ENCODE results near the gene DNAJC8.

Gene DNAJC8

DNA sequence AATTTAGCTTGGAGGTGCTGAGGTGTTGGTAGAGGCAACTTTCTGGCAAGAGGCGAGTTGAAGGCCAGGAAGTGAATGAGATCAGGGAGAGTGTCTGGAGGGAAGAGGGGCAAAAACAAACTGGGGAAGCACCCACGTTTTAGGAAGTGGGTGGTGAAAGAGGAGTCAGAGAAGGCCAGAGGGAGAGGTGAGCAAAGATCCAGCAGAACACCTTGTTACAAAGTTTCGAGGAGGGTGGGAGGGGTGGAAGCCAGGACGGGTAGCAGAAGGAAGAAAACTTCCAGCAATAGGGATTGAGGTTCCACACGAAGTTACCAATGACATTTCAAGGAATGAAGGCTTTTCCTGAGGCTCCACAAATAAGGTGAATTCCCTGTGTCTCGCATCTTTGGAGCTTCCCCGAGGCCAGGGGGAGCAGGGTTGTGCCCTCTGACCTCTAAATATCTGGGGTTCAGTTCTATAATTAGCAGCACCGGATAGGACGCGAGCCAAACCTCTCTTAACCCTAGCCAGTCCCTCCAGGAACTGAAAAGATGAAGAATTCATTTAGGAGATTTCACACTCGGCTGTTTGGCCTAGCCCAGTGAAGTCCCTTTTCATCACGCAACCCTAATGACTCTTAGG is 25.9 kb upstream of the DNAJC8 start (continued):
- TF ChIP-seq ZNF366 (tag by site-specific recombination; conservative IDR thresholded peaks at IDR 0.05) (peak; percentile 48), ZNF670 (tag by site-specific recombination; IDR thresholded peaks at IDR 0.05; ENCODE audit: low read depth) (no peak), ZNF266 (tag by site-specific recombination; IDR thresholded peaks at IDR 0.05; ENCODE audit: low read depth) (no peak), ZFP41 (tag by site-specific recombination; IDR thresholded peaks at IDR 0.05; ENCODE audit: borderline replicate concordance) (no peak), ZSCAN30 (tag by site-specific recombination; IDR thresholded peaks at IDR 0.05) (0 out of 2 replicates have a peak, but pooled peaks have one; percentile 10), ZNF548 (tag by site-specific recombination; IDR thresholded peaks at IDR 0.05) (no peak), IKZF3 (tag by site-specific recombination; IDR thresholded peaks at IDR 0.05) (0 out of 2 replicates have a peak, but pooled peaks have one; percentile 29), ZNF114 (tag by site-specific recombination; IDR thresholded peaks at IDR 0.05) (no peak), ZBTB20 (tag by site-specific recombination; IDR thresholded peaks at IDR 0.05) (peak; percentile 47; the same call in 1 of the 2 replicates), ZNF335 (tag by site-specific recombination; conservative IDR thresholded peaks at IDR 0.05) (no peak), ZNF157 (tag by site-specific recombination; IDR thresholded peaks at IDR 0.05) (0 out of 2 replicates have a peak, but pooled peaks have one; percentile 10), GLIS2 (tag by site-specific recombination; IDR thresholded peaks at IDR 0.05) (no peak), EGR2 (tag by site-specific recombination; IDR thresholded peaks at IDR 0.05; ENCODE audit: low read depth) (peak; percentile 76), ZIC2 (tag by site-specific recombination; IDR thresholded peaks at IDR 0.05) (no peak), ZFHX2 (tag by site-specific recombination; conservative IDR thresholded peaks at IDR 0.05) (peak; percentile 90), KLF8 (tag by site-specific recombination; IDR thresholded peaks at IDR 0.05) (no peak), ZBTB17 (tag by site-specific recombination; IDR thresholded peaks at IDR 0.05) (peak; percentile 97), KLF9 (tag by site-specific recombination; IDR thresholded peaks at IDR 0.05; ENCODE audit: low read depth) (no peak), HOXC10 (CRISPR knock-in tag; IDR thresholded peaks at IDR 0.05) (no peak), ZNF623 (tag by site-specific recombination; IDR thresholded peaks at IDR 0.05) (no peak), ZNF664 (tag by site-specific recombination; IDR thresholded peaks at IDR 0.05) (no peak)
- TF ChIP-seq, protein P1, sequence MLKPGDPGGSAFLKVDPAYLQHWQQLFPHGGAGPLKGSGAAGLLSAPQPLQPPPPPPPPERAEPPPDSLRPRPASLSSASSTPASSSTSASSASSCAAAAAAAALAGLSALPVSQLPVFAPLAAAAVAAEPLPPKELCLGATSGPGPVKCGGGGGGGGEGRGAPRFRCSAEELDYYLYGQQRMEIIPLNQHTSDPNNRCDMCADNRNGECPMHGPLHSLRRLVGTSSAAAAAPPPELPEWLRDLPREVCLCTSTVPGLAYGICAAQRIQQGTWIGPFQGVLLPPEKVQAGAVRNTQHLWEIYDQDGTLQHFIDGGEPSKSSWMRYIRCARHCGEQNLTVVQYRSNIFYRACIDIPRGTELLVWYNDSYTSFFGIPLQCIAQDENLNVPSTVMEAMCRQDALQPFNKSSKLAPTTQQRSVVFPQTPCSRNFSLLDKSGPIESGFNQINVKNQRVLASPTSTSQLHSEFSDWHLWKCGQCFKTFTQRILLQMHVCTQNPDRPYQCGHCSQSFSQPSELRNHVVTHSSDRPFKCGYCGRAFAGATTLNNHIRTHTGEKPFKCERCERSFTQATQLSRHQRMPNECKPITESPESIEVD (tag by site-specific recombination; IDR thresholded peaks at IDR 0.05), result no peak
- TF ChIP-seq, protein P2, sequence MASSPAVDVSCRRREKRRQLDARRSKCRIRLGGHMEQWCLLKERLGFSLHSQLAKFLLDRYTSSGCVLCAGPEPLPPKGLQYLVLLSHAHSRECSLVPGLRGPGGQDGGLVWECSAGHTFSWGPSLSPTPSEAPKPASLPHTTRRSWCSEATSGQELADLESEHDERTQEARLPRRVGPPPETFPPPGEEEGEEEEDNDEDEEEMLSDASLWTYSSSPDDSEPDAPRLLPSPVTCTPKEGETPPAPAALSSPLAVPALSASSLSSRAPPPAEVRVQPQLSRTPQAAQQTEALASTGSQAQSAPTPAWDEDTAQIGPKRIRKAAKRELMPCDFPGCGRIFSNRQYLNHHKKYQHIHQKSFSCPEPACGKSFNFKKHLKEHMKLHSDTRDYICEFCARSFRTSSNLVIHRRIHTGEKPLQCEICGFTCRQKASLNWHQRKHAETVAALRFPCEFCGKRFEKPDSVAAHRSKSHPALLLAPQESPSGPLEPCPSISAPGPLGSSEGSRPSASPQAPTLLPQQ (tag by site-specific recombination; IDR thresholded peaks at IDR 0.05), result no peak
- TF ChIP-seq, protein P3, sequence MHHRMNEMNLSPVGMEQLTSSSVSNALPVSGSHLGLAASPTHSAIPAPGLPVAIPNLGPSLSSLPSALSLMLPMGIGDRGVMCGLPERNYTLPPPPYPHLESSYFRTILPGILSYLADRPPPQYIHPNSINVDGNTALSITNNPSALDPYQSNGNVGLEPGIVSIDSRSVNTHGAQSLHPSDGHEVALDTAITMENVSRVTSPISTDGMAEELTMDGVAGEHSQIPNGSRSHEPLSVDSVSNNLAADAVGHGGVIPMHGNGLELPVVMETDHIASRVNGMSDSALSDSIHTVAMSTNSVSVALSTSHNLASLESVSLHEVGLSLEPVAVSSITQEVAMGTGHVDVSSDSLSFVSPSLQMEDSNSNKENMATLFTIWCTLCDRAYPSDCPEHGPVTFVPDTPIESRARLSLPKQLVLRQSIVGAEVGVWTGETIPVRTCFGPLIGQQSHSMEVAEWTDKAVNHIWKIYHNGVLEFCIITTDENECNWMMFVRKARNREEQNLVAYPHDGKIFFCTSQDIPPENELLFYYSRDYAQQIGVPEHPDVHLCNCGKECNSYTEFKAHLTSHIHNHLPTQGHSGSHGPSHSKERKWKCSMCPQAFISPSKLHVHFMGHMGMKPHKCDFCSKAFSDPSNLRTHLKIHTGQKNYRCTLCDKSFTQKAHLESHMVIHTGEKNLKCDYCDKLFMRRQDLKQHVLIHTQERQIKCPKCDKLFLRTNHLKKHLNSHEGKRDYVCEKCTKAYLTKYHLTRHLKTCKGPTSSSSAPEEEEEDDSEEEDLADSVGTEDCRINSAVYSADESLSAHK (tag by site-specific recombination; IDR thresholded peaks at IDR 0.05), result no peak
- TF ChIP-seq, protein P4, sequence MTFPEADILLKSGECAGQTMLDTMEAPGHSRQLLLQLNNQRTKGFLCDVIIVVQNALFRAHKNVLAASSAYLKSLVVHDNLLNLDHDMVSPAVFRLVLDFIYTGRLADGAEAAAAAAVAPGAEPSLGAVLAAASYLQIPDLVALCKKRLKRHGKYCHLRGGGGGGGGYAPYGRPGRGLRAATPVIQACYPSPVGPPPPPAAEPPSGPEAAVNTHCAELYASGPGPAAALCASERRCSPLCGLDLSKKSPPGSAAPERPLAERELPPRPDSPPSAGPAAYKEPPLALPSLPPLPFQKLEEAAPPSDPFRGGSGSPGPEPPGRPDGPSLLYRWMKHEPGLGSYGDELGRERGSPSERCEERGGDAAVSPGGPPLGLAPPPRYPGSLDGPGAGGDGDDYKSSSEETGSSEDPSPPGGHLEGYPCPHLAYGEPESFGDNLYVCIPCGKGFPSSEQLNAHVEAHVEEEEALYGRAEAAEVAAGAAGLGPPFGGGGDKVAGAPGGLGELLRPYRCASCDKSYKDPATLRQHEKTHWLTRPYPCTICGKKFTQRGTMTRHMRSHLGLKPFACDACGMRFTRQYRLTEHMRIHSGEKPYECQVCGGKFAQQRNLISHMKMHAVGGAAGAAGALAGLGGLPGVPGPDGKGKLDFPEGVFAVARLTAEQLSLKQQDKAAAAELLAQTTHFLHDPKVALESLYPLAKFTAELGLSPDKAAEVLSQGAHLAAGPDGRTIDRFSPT (tag by site-specific recombination; IDR thresholded peaks at IDR 0.05), result no peak
- TF ChIP-seq, protein P5, sequence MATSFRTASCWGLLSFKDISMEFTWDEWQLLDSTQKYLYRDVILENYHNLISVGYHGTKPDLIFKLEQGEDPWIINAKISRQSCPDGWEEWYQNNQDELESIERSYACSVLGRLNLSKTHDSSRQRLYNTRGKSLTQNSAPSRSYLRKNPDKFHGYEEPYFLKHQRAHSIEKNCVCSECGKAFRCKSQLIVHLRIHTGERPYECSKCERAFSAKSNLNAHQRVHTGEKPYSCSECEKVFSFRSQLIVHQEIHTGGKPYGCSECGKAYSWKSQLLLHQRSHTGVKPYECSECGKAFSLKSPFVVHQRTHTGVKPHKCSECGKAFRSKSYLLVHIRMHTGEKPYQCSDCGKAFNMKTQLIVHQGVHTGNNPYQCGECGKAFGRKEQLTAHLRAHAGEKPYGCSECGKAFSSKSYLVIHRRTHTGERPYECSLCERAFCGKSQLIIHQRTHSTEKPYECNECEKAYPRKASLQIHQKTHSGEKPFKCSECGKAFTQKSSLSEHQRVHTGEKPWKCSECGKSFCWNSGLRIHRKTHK (tag by site-specific recombination; IDR thresholded peaks at IDR 0.05), result no peak
- TF ChIP-seq, protein P6, sequence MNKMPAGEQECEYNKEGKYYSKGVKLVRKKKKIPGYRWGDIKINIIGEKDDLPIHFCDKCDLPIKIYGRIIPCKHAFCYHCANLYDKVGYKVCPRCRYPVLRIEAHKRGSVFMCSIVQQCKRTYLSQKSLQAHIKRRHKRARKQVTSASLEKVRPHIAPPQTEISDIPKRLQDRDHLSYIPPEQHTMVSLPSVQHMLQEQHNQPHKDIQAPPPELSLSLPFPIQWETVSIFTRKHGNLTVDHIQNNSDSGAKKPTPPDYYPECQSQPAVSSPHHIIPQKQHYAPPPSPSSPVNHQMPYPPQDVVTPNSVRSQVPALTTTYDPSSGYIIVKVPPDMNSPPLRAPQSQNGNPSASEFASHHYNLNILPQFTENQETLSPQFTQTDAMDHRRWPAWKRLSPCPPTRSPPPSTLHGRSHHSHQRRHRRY (tag by site-specific recombination; IDR thresholded peaks at IDR 0.05), result no peak
- TF ChIP-seq, protein P7, sequence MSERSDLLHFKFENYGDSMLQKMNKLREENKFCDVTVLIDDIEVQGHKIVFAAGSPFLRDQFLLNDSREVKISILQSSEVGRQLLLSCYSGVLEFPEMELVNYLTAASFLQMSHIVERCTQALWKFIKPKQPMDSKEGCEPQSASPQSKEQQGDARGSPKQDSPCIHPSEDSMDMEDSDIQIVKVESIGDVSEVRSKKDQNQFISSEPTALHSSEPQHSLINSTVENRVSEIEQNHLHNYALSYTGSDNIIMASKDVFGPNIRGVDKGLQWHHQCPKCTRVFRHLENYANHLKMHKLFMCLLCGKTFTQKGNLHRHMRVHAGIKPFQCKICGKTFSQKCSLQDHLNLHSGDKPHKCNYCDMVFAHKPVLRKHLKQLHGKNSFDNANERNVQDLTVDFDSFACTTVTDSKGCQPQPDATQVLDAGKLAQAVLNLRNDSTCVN (tag by site-specific recombination; optimal IDR thresholded peaks at IDR 0.05), result no peak
